Caki2 (cell line): ENCODE results near the gene PERM1. TPM values are rescaled to one million over a fixed set of nuclear protein-coding genes. Genes with fewer than 3 reads are reported as not detected.
"Not testable (repeated sequence)": the region's sequence is repeated elsewhere in the genome, so short reads cannot be mapped to it uniquely, and the experiment has no call there.

Experiments
- DNase-seq: peaks from one replicate; pipeline ENCODE4 v3.0.0-alpha.2; 2015; ENCODE audit warnings: low read depth
- in situ Hi-C: cut with HindIII; loops from 2 replicates; pipeline ENCODE4 v1.10.0; 2016; ENCODE audit warnings: low sequenced_read_pairs, low pct_unique_long_range_greater_than_20kb, mixed read lengths
- total RNA-seq: library from RNA; depleted of rRNA; stranded (reverse); fragments of >200 nt; shearing (Covaris generic); gene quantifications from 2 replicates; pipeline ENCODE4 v1.2.3, GENCODE V29; 2014; ENCODE audit warnings: low replicate concordance; rRNA removed

The PERM1 gene
- total RNA-seq = 0.20 TPM in 1 of 2 replicates, not detected in the other

GRCh38 chr1:981955-982558 lies at the start of gene PERM1:
Gene PERM1, minus strand, starts transcription at chr1:982093. Its CDS starts 1,064 bp downstream, at chr1:981029.
- in situ Hi-C loops = no loop called here
- no peak for DNase-seq

GRCh38 chr1:1030867-1031658 lies 49.2 kb upstream of the PERM1 start:
- DNase-seq, in situ Hi-C loops: not testable (repeated sequence)

GRCh38 chr1:1027791-1028190 lies 45.9 kb upstream of the PERM1 start:
- no peak for DNase-seq
- in situ Hi-C loops = no loop called here

- DNase-seq = no peak
- in situ Hi-C loops = no loop called here
Observed at GRCh38 chr1:1026599-1027413, 44.9 kb upstream of the PERM1 start.

GRCh38 chr1:1025730-1026129 lies 43.8 kb upstream of the PERM1 start:
- DNase-seq = no peak
- in situ Hi-C loops = no loop called here

GRCh38 chr1:1024771-1025699 lies 43.1 kb upstream of the PERM1 start:
- DNase-seq = peak; percentile 78
- in situ Hi-C loops = no loop called here

- DNase-seq = no peak
- in situ Hi-C loops = no loop called here
Observed at GRCh38 chr1:1024149-1024770, 42.4 kb upstream of the PERM1 start.

- no peak for DNase-seq
- in situ Hi-C loops = no loop called here
Observed at GRCh38 chr1:1023700-1024099, 41.8 kb upstream of the PERM1 start.

GRCh38 chr1:1022302-1023009 lies 40.6 kb upstream of the PERM1 start:
- no peak for DNase-seq
- in situ Hi-C loops = no loop called here

- in situ Hi-C loops = no loop called here
- no peak for DNase-seq
Observed at GRCh38 chr1:1021920-1022259, 40.0 kb upstream of the PERM1 start.

GRCh38 chr1:1021010-1021919 lies 39.4 kb upstream of the PERM1 start:
- DNase-seq = peak; percentile 82
- in situ Hi-C loops = no loop called here

- in situ Hi-C loops = no loop called here
Observed at GRCh38 chr1:1020415-1021009, 38.6 kb upstream of the PERM1 start.

GRCh38 chr1:1020000-1020404 lies 38.1 kb upstream of the PERM1 start, which contains the start of gene AGRN:
Gene AGRN, plus strand, starts transcription at chr1:1020120. Its CDS starts 53 bp downstream, at chr1:1020173.
- peak; percentile 45 for DNase-seq
- in situ Hi-C loops = no loop called here

More at GRCh38 chr1:1020415-1021009, 38.6 kb upstream of the PERM1 start:
- no peak for DNase-seq

GRCh38 chr1:1019122-1019999 lies 37.5 kb upstream of the PERM1 start:
- in situ Hi-C loops = no loop called here
- peak; percentile 88 for DNase-seq

- in situ Hi-C loops, DNase-seq: not testable (repeated sequence)
Observed at GRCh38 chr1:1018321-1018685, 36.4 kb upstream of the PERM1 start.
